K562 (cell line): ENCODE results near the gene CDK9. TPM values are rescaled to one million over a fixed set of nuclear protein-coding genes. Genes with fewer than 3 reads are reported as not detected.

Experiments
- BCOR ChIP-seq: fragments of 450-650 bp; IDR thresholded peaks from 2 replicates; pipeline ENCODE4 v1.6.1; 2016
- CBFB ChIP-seq: sonication (generic); formaldehyde crosslinking; IDR thresholded peaks from 2 replicates; pipeline ENCODE4 v1.4.0; 2020; ENCODE audit warnings: mild to moderate bottlenecking, missing genetic modification reagents
- CLOCK ChIP-seq: fragments of 250-450 bp; sonication (Bioruptor Pico); IDR thresholded peaks from 2 replicates; pipeline ENCODE4 v1.4.0; 2020; ENCODE audit warnings: mild to moderate bottlenecking, moderate library complexity, borderline replicate concordance
- CREM ChIP-seq: IDR thresholded peaks from 2 replicates; pipeline ENCODE4 v1.6.1; 2014; ENCODE audit warnings: antibody characterized with exemption, low read depth
- CXXC5 ChIP-seq: fragments of 250-450 bp; sonication (Bioruptor Pico); IDR thresholded peaks from 2 replicates; pipeline ENCODE4 v1.8.0; 2022; ENCODE audit warnings: inconsistent platforms, mild to moderate bottlenecking, moderate library complexity
- EP300 ChIP-seq: IDR thresholded peaks from 2 replicates; pipeline ENCODE4 v1.6.1; 2012; ENCODE audit warnings: low read length, improper control_type of control experiment
- HDAC3 ChIP-seq: fragments of 450-650 bp; IDR thresholded peaks from 2 replicates; pipeline ENCODE4 v1.6.1; 2018; ENCODE audit warnings: borderline replicate concordance, mild to moderate bottlenecking, moderate library complexity; ENCODE audit not compliant: partially characterized antibody
- HNRNPK ChIP-seq: fragments of 200-400 bp; formaldehyde crosslinking; IDR thresholded peaks from one replicate; pipeline ENCODE4 v1.6.1; 2018; ENCODE audit warnings: mild to moderate bottlenecking, low read depth, low read length; ENCODE audit not compliant: poor library complexity, severe bottlenecking
- LCOR ChIP-seq: sonication (generic); formaldehyde crosslinking; IDR thresholded peaks from 2 replicates; pipeline ENCODE4 v1.8.0; 2022; ENCODE audit warnings: mild to moderate bottlenecking, missing genetic modification reagents
- NFE2L1 ChIP-seq: fragments of 450-650 bp; IDR thresholded peaks from 2 replicates; pipeline ENCODE4 v1.6.1; 2016; ENCODE audit warnings: missing genetic modification characterization, low read depth, mild to moderate bottlenecking, missing compliant biosample characterization, moderate library complexity, borderline replicate concordance
- PRDM10 ChIP-seq: fragments of 450-650 bp; IDR thresholded peaks from 2 replicates; pipeline ENCODE4 v1.6.1; 2018; ENCODE audit not compliant: partially characterized antibody
- RFX1 ChIP-seq: fragments of 450-650 bp; IDR thresholded peaks from 2 replicates; pipeline ENCODE4 v1.6.1; 2016; ENCODE audit warnings: mild to moderate bottlenecking, moderate library complexity
- RHOXF2B ChIP-seq: fragments of 250-450 bp; sonication (Bioruptor Pico); conservative IDR thresholded peaks from 2 replicates; pipeline ENCODE4 v1.5.1; 2021
- VEZF1 ChIP-seq: fragments of 200-800 bp; sonication (Bioruptor generic); IDR thresholded peaks from 2 replicates; pipeline ENCODE4 v1.6.1; 2017; ENCODE audit warnings: missing genetic modification characterization, missing compliant biosample characterization
- ZBTB7A ChIP-seq: IDR thresholded peaks from 2 replicates; pipeline ENCODE4 v1.6.1; 2011; ENCODE audit warnings: low read depth, mild to moderate bottlenecking, low read length, moderate library complexity, borderline replicate concordance; ENCODE audit not compliant: control insufficient read depth
- ZBTB8A ChIP-seq: fragments of 450-650 bp; IDR thresholded peaks from 2 replicates; pipeline ENCODE4 v1.6.1; 2018; ENCODE audit warnings: mild to moderate bottlenecking, moderate library complexity; ENCODE audit not compliant: partially characterized antibody
- ZFX ChIP-seq: sonication (generic); formaldehyde crosslinking; IDR thresholded peaks from 2 replicates; pipeline ENCODE4 v1.8.0; 2022; ENCODE audit warnings: mild to moderate bottlenecking, missing genetic modification reagents, moderate library complexity
- polyA plus RNA-seq, 8 experiments: library from polyadenylated mRNA; depleted of rRNA in 4 of 8; stranded (reverse) in 5 of 8; unstranded in 3 of 8; fragments of >200 nt; fragmentation: Nextera tagmentation in 2 of 8; fragmentation: Illumina TruSeq in 1 of 8; extraction: Ambion mirVana in 2 of 8; extraction: Trizol in 1 of 8; gene quantifications; 2 replicates each; pipeline versions ENCODE4 v1.2.1 to v1.2.3, GENCODE V29; 2011 to 2014; ENCODE audit warnings: inconsistent platforms in 1 of 8, missing spikeins in 1 of 8
- total RNA-seq, 7 experiments: library from RNA; depleted of rRNA in 6 of 7; stranded (reverse); fragments of >200 nt in 6 of 7; fragmentation: Illumina TruSeq in 2 of 7; extraction: Trizol in 2 of 7; gene quantifications; 2 replicates each; pipeline versions ENCODE4 v1.2.1 to v1.2.3, GENCODE V29; 2011 to 2021; ENCODE audit warnings: low replicate concordance in 1 of 7
- TF ChIP-seq, protein P1 (sequence below): fragments of 250-450 bp; sonication (Bioruptor Pico); IDR thresholded peaks from 2 replicates; pipeline ENCODE4 v1.5.1; 2021; ENCODE audit warnings: mild to moderate bottlenecking

CDK9 gene
- total and polyA plus RNA-seq, 9 of the 15 experiments (the other 6 are each of a cell fraction or from before 2014, with no cell fraction given) = 4.2 to 78.6 (median 33.0) TPM

DNA sequence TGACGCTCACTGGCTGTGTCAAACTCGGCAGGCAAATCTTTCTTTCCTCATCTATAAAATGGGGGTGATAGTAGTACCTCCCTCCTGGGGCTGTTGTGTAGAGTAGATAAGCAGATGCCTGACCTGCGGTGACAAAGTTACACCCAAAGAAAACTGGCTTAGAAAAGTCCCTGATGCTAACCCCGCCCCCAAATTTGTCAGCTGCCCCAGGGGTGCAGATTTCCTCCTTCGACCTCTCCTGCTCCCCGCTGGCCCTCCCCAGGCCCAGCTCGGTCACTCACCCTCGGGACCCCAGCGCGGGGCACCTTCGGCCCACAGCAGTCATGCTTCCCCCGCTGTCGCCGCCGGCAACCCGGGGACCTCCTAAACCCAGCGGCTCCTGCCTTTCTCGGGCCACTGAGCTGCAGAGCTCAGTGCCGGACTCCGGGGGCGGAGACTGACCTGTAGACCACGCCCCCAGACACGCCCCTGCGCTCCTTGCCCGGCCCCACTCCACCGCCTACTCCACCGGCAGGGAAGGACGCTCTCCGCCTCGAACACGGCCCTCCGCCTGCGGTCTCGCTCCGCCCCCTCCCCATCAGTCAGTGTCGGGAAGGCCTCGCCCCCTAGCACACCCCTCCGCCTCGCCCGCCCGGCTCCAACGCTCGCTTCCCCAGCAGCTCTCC is 14.8 kb upstream of the CDK9 start (continued):
- no peak for TF ChIP-seq CLOCK
- TF ChIP-seq RFX1 = no peak
- 0 out of 2 replicates have a peak, but pooled peaks have one; percentile 5 for TF ChIP-seq LCOR (CRISPR knock-in tag)
- TF ChIP-seq CREM = peak; percentile 53; the same call in 1 of the 2 replicates
- no peak for TF ChIP-seq ZBTB8A
- peak; percentile 83 for TF ChIP-seq PRDM10
- no peak for TF ChIP-seq ZFX (CRISPR knock-in tag)
- TF ChIP-seq BCOR = peak; percentile 32; the same call in 1 of the 2 replicates
- TF ChIP-seq RHOXF2B (CRISPR knock-in tag) = no peak
- peak; percentile 62 for TF ChIP-seq CXXC5 (CRISPR knock-in tag)
- TF ChIP-seq HNRNPK = no peak
- peak; percentile 82 for TF ChIP-seq ZBTB7A
- TF ChIP-seq, protein P1, sequence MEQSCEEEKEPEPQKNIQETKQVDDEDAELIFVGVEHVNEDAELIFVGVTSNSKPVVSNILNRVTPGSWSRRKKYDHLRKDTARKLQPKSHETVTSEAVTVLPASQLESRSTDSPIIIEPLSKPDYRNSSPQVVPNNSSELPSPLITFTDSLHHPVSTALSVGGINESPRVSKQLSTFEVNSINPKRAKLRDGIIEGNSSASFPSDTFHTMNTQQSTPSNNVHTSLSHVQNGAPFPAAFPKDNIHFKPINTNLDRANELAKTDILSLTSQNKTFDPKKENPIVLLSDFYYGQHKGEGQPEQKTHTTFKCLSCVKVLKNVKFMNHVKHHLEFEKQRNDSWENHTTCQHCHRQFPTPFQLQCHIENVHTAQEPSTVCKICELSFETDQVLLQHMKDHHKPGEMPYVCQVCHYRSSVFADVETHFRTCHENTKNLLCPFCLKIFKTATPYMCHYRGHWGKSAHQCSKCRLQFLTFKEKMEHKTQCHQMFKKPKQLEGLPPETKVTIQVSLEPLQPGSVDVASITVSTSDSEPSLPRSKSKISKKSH (CRISPR knock-in tag) = no peak
- TF ChIP-seq HDAC3 = no peak
- peak; percentile 88 for TF ChIP-seq VEZF1
- TF ChIP-seq CBFB (CRISPR knock-in tag) = no peak; the same call in 1 of the 2 replicates
- TF ChIP-seq NFE2L1 (tag) = no peak
- peak; percentile 61; the same call in 1 of the 2 replicates for TF ChIP-seq EP300
